ENCODE measurements around the gene ODAD3.

The ODAD3 gene

DNA sequence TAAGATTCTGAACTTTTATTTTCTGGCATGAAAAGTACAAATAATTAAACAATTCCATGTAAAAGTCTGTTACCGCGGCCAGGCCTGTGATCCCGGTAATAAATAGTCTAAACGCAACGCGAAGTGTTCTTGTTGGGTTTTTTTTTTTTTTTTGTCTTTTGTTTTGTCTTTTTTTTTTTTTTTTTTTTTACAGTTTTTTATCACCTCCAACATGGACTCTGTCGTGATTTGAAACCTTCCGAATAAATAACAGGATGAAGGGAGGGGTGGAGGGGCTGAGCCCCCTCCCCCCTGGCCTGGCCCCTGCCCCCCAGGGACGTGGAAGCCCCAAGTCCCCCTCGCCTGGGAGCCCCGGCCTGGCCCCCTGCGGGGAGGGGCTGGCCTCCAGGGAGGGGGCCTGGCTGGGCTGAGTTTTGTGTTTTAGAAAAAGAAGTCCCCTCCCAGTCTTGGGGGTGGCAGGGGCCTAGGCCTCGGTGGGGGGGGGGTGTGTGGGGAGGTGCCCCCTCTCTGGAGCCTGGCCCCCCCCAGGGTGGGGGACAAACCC is 16.5 kb upstream of the ODAD3 start:
- DNase-seq (ENCODE audit: low read depth), result no peak
- TF ChIP-seq, protein P1, sequence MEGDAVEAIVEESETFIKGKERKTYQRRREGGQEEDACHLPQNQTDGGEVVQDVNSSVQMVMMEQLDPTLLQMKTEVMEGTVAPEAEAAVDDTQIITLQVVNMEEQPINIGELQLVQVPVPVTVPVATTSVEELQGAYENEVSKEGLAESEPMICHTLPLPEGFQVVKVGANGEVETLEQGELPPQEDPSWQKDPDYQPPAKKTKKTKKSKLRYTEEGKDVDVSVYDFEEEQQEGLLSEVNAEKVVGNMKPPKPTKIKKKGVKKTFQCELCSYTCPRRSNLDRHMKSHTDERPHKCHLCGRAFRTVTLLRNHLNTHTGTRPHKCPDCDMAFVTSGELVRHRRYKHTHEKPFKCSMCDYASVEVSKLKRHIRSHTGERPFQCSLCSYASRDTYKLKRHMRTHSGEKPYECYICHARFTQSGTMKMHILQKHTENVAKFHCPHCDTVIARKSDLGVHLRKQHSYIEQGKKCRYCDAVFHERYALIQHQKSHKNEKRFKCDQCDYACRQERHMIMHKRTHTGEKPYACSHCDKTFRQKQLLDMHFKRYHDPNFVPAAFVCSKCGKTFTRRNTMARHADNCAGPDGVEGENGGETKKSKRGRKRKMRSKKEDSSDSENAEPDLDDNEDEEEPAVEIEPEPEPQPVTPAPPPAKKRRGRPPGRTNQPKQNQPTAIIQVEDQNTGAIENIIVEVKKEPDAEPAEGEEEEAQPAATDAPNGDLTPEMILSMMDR (conservative IDR thresholded peaks at IDR 0.05; ENCODE audit: low read depth, low read length), result no peak
- H3K4me3 ChIP-seq (ENCODE audit: low read depth, low read length), result peak overlapping the region; percentile 43

DNA sequence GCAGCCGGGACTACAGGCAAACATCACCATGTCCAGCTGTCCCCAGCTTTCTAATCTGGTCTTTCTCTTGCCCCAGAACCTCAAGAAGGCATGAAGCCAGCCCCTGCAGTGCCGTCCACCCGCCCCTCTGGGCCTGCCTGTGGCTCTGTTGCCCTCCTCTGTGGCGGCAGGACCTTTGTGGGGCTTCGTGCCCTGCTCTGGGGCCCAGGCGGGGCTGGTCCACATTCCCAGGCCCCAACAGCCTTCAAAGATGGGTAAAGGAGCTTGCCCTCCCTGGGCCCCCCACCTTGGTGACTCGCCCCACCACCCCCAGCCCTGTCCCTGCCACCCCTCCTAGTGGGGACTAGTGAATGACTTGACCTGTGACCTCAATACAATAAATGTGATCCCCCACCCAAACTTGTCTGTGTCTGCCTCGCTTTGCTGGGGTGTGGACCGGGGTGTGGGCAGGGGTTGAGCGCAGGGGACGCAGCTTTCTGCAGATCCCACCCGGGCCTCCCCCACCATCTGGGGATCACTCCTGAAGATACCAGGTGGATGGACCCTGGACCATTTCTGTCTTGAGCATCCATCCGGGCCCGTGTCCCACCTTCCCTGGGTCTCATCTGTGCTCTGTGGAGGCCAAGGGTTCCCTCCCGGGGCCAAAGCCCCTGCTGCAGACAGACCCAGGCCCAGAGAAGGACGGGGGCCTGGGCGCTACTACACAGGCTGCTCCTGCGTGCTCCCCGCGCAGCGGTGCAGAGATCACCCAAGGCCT is 15.8 kb upstream of the ODAD3 start:
- no peak overlapping the region for H3K4me3 ChIP-seq (ENCODE audit: low read depth, low read length)
- TF ChIP-seq, protein P1 (conservative IDR thresholded peaks at IDR 0.05; ENCODE audit: low read depth, low read length), result no peak
- no peak for DNase-seq (ENCODE audit: low read depth)

DNA sequence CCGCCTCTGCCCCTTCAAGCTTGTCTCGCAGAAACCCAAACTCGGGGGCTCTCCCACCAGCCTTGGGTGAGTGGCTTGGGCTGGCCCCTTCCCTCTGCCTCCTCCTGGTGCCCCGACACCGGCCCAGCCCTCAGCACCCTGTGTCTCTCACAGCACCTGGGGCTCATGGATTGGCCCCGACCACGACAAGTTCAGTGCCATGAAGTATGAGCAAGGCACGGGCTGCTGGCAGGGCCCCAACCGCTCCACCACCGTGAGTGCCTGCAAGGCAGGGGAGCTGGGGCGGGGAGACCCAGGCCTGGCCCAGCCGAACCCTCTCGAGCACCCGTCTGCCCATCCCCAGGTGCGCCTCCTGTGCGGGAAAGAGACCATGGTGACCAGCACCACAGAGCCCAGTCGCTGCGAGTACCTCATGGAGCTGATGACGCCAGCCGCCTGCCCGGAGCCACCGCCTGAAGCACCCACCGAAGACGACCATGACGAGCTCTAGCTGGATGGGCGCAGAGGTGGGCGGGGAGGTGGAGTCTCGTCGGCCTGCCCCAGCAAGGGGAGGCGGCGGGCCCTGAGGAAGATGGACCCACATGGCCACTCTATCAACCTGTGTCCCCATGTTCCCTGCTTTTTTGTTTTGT is 14.1 kb upstream of the ODAD3 start:
- no peak overlapping the region for H3K4me3 ChIP-seq (ENCODE audit: low read depth, low read length)
- DNase-seq (ENCODE audit: low read depth), result no peak
- TF ChIP-seq, protein P1 (conservative IDR thresholded peaks at IDR 0.05; ENCODE audit: low read depth, low read length), result no peak

DNA sequence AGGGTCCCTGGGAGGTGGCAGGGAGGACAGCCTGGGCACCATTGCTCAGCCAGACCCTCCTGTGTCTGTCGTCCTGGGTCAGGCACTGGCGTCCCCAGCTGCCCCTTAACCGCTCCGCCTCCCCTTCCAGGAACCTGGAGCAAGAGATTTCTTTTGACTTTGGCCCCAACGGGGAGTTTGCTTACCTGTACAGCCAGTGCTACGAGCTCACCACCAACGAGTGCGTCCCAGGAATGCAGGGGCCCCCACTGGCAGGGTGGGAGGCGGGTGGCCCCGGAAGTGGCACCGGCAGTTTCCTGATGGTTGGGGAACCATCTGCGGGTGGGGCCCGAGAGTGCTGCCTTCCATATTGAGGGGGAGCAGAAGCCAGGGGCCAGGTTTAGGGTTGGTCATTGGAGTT is 13.5 kb upstream of the ODAD3 start:
- TF ChIP-seq, protein P1 (conservative IDR thresholded peaks at IDR 0.05; ENCODE audit: low read depth, low read length), result no peak
- no peak overlapping the region for H3K4me3 ChIP-seq (ENCODE audit: low read depth, low read length)
- no peak for DNase-seq (ENCODE audit: low read depth)

DNA sequence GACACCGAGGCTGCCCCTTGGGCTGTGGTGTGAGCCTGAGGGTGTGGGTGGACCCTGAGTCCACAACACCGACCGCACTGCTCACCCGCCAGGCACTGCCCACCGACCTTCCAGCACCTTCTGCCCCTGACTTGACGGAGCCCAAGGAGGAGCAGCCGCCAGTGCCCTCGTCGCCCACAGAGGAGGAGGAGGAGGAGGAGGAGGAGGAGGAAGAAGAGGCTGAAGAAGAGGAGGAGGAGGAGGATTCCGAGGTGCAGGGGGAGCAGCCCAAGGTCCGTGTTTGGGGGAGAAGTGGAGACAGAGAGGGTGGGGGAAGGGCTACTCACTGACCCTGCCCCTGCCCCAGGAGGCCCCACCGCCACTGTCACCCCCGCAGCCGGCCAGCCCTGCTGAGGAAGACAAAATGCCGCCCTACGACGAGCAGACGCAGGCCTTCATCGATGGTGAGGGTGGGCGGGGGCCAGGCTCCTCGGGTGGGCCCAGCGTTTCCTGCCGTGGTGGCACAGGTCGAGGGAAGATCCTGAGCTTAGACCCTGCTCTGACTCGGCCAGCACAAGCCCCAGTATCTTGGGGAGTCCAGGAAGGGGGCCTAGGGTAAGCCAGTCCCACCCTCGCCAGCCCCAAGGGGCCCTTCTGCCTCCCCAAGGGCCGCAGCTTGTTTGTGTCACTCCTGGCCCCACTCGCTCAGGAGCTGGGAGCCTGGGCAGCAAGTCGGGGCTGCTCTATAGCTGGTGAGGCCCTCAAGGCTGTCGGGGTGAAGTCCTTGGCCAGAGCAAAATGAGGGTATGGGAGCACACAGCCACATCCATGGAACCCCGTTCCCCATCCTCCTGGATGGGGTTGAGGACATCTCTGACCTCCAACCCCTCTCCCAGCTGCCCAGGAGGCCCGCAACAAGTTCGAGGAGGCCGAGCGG is 12.7 kb upstream of the ODAD3 start:
- no peak for DNase-seq (ENCODE audit: low read depth)
- TF ChIP-seq, protein P1 (conservative IDR thresholded peaks at IDR 0.05; ENCODE audit: low read depth, low read length), result no peak
- no peak overlapping the region for H3K4me3 ChIP-seq (ENCODE audit: low read depth, low read length)

DNA sequence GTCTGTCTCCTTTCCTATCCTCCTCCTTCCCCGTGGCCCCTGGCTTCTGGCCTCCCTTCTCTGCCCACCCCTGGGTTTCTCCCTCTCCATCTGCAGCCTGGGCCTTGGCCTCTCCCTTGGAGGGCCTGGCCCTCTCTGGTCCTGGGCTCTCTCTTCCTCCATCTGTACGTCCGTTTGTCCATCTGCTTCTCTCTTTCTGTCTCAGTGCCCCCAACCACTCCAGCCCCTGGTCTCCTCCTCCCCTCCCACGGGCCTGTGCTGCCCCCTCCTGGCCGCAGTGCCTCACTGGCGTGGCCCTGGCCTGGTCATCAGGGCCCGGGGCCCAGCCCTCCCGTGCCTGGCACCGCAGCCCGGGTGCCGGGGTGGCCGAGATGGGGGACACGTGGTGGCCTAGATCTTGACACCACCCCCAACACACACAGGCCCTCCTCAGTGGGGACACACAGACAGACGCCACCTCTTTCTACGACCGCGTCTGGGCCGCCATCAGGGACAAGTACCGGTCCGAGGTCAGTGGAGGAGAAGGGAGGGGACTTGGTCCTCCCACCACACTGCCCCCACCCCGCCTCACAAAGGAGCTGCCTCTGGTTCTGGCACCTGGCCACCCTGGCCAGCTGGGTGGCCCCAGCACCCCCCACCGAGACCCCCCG is 11.9 kb upstream of the ODAD3 start:
- TF ChIP-seq, protein P1 (conservative IDR thresholded peaks at IDR 0.05; ENCODE audit: low read depth, low read length), result peak; percentile 77
- DNase-seq (ENCODE audit: low read depth), result peak; percentile 40
- no peak overlapping the region for H3K4me3 ChIP-seq (ENCODE audit: low read depth, low read length)

Data from choroid plexus epithelial cell (primary cell).